UCSD-AML1 (cell line): ENCODE results near the gene CALY.
"Not testable (repeated sequence)": the region's sequence is repeated elsewhere in the genome, so short reads cannot be mapped to it uniquely, and the experiment has no call there.

ENCODE experiments used
- DNase-seq: peaks from one replicate; lab custom pipeline; 2025; ENCODE audit not compliant: unreplicated experiment; lab: John Stamatoyannopoulos, UW

CALY gene

GRCh38 chr10:133332936-133333699 lies 3.6 kb downstream of the CALY start:
- no peak for DNase-seq

GRCh38 chr10:133329491-133330202 lies 7.0 kb downstream of the CALY start:
- peak; percentile 84 for DNase-seq

DNA sequence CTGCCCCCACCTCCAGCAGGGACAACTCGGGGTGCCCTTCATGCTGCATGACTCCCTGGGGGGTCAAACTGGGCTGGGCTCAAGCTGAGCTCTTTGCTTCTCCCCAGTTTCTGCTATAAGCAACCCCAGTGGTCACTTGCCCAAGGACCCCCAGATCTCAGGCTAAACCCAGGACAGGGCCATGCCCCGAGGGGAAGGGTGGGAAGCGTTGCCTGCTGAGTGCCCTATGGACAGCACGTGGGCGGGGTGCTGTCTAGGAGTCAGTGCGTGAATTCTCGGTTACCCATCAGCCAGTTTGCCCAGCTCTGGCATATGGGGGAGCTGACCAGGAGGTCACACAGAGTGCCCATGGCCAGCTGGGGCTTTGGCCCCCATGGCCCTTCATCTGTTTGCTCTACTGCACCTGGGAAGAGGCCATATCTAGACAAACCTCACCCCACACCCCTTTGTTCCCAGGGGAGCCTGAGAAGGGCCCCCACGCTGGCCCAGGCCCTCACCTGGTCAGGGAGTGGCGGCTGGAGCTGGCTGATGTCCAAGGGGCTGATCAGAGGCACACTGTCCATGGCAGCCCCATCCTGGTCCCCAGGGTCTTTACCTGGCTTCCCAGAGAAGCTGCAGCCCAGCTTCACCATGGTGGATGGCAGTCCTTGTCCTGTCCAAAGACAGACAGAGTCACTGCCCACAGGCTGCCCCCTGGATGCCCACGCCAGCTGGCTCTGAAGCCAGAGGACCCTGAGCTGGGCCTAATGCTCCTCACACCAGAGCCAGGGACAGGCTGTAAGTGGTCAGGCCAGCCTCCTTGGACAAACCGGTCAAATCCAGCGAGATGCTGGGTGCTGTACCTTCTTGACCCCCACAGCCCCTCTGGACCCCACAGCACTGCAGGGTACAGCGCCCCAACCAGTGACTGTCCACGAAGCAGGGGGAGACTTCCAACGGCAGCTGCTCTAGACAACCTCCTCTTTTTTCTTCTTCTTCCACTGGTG lies 8.0 kb downstream of the CALY start:
- DNase-seq, result no peak

DNA sequence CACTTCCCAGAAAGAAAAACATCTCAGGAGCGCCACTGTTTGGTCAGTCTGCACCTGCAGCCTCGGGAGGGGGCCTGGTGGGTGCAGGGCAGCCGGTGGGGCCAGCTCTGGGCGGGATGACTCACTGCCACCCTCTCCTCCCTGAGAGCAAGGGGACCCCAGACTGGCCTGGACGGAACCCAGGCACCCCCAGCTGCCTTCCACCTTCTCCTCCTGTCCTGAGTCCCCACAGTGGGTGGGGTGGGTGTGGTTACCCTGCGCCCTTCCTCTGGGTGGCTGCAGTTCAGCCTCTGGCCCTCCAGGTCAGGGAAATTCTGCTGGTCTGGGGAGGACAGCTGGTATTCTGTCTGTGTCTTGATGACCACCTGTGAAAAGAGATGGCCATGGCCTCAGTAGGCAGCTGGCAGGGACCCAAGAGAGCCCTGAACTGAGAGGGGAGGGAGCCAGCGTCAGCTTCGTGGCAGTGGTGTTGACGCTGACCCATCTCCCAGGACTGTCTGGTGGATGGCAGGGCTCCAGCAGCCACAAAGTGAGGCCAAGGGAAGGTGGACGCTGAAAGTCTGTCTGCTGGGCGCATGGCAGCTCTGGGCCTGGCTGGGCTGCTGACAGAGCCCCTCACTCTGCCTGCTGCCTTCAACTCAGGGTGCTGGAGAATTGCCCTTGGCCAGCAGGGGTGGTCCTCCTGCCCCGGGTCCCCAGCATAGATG lies 8.9 kb downstream of the CALY start:
- no peak for DNase-seq

DNA sequence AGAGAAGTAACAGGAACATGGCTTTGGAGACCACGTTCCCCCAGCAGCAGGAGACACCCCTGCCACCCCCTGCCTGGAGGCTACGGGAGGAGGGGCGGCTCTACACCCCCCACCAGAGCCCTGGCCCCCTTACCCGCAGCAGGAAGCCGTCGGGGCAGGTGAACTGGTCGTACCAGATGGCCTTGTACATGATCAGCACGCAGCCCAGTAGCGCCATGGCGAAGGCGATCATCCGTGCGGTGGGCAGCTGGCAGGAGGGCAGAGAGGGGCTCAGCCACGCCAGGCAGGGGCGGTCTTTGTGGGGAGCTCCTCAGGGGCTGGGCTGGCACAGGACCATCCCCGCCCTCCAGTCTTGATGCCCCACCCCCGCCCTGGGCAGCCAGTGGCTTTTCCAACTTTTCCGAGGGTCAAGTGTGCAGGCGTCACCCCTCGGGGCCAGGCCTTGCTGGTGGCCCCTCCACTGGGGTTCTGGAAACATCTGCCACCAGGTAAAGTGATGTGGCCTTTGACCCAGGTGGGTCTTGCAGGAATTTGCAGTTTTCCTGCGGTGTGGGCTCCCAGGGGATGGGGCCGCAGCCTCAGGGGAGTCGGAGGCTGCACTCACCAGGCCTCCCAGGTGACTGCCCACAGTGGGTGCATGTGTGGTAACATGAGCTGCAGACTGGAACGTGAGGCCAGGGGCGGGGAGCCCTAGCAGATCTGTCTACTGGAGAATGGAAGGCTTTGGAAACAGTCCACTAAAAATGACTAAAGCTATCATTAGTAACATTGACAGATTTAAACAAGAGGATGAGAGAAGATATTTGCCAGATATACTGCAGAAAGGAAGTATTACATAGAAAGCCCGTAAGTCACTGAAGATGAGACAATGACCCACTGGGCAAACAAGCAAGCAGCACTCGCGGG lies 9.7 kb downstream of the CALY start:
- DNase-seq, result no peak

DNA sequence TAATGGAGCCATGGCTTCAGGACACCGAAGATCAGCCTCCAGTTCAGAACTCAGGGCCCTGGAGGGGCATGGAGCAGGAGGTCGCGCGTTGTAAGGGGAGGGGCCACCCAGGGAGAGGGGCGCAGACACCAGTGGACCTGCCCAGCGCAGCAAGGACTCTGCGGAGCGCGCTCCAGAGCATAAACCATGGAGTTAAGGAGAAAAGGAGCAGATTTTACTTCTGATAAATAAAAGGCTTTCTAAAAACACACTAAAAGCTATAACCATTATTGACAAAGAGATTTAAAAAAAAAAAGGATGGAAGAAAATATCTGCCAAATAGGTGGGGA lies 10.5 kb downstream of the CALY start:
- no peak for DNase-seq

DNA sequence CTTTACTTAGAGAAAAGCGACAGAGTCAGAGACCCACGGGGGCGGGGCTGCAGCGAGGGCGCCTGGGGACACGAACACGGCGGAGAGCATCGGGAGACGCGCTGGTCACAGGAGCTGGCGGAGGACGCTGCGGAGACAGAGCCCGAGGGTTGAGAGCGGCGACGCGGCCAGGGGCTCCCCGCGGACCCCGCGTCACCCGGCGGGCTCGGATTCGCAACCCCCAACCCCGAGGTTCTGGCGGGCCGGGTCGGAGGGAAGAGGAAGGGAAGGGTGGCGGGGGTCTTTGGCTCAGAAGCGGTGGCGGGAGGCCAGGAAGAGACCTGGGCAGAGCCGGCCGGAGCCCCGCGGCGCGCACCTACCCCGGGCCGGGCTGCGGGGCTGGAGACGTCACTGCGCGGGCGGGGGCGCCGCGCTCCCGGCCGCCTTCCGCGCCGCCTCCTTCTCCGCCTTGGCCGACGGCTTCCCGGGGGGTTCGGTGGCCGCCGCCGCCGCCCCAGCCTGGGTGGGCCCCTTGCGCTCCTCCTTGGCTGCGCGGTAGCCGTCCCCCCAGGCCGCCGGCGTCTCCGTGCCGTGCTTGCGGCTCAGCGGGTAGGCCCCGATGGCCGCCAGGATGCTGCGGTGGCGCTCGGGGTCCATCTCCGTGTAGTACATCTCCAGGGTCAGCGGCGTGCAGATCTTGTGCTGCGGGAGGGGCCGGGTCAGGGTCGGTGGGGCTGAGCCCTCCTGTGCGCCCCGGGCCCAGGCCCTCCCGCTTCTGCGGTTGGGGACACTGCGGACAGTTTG lies 11.1 kb downstream of the CALY start:
- DNase-seq, result no peak

- no peak for DNase-seq
Measured at GRCh38 chr10:133324857-133325260, 11.8 kb downstream of the CALY start.

GRCh38 chr10:133324198-133324792 lies 12.4 kb downstream of the CALY start:
- DNase-seq, result peak; percentile 50

GRCh38 chr10:133322064-133322709 lies 14.5 kb downstream of the CALY start:
- DNase-seq, result not testable (repeated sequence)

DNA sequence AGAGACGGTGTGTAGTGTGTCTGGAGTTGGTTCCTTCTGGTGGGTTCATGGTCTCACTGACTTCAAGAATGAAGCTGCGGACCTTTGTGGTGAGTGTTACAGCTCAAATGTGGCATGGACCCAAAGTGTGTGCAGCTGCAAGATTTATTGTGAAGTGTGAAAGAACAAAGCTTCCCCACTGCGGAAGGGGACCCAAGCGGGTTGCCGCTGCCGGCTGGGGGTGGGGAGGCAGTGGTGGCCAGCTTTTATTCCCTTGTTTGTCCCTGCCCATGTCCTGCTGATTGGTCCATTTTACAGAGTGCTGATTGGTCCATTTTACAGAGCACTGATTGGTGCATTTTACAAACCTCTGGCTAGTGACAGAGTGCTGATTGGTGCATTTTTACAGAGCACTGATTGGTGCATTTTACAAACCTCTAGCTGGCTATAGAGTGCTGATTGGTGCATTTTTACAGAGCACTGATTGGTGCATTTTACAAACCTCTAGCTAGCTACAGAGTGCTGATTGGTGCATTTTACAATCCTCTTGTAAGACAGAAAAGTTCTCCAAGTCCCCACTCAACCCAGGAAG lies 15.8 kb downstream of the CALY start:
- not testable (repeated sequence) for DNase-seq

- peak; percentile 83 for DNase-seq
Measured at GRCh38 chr10:133318494-133319127, 18.1 kb downstream of the CALY start.

GRCh38 chr10:133316732-133317131 lies 20.0 kb downstream of the CALY start:
- no peak for DNase-seq

DNA sequence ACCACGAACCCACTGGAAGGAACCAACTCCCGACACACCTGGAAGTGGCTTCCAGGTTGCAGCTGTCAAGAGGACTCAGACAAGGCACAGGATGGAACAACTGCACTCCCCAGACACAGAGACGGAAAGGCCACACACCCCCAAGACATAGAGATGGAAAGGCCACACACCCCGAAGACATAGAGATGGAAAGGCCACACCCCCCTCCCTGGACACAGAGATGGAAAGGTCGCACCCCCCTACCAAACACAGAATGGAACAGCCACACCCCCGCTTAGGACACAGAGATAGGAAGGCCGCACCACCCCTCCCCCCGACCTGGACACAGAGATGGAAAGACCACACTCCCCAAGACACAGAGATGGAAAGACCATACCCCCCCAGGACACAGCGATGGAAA lies 20.4 kb downstream of the CALY start:
- no peak for DNase-seq

DNA sequence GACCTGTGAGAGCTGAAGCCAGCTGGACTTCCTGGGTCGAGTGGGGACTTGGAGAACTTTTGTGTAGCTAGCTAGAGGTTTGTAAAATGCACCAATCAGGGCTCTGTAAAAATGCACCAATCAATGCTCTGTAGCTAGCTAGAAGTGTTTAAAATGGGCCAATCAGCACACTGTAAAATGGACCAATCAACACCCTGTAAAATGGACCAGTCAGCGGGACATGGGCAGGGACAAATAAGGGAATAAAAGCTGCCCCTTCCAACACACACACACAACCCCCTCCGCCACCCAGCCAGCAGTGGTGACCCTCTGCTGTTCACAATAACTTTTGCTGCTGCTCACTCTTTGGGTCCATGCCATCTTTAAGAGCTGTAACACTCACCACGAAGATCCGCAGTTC lies 20.8 kb downstream of the CALY start:
- DNase-seq, result no peak

GRCh38 chr10:133314911-133315310 lies 21.8 kb downstream of the CALY start:
- DNase-seq, result no peak

DNA sequence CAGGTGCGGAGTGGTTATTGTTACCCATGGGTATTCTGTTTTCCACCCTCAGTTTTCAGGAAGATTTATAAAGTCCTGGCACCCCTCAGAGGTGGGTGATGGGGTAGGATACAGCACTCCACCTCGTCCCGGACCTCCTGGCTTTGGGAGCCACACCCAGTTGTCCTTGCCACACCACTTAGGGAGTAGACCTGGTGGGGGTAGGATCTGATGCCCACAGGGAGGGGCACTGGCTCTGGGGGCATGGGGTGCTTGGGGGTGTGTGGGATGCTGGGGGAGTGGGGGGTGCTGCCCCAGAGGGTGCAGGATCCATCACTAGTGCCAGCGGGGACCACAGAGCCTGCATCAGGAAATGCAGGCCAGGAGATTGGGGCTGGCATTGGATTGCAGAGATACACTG lies 23.5 kb downstream of the CALY start:
- DNase-seq, result no peak
